Mucosa of descending colon (tissue), 3 donors: ENCODE measurements around the gene CPSF4L. TPM values are rescaled to one million over a fixed set of nuclear protein-coding genes. Genes with fewer than 3 reads are reported as not detected.

Experiments
- ATAC-seq: fragments of 200-7000 bp; cut with Tn5 transposase; one replicate; pipeline ENCODE4 v1.9.1; 2020; ENCODE audit warnings: mild to moderate bottlenecking, moderate library complexity
- DNase-seq, 3 donors: peaks; one replicate each; pipeline ENCODE4 v3.0.0-alpha.2; 2020
- H3K36me3 ChIP-seq: fragments of 200-600 bp; one replicate; pipeline ENCODE4 v1.8.0; 2021; ENCODE audit warnings: low read depth, mild to moderate bottlenecking
- H3K4me1 ChIP-seq: fragments of 200-600 bp; one replicate; pipeline ENCODE4 v1.8.0; 2021; ENCODE audit warnings: low read depth, mild to moderate bottlenecking
- H3K4me3 ChIP-seq: fragments of 200-600 bp; one replicate; pipeline ENCODE4 v1.8.0; 2021; ENCODE audit warnings: mild to moderate bottlenecking
- H3K9me3 ChIP-seq: fragments of 200-600 bp; one replicate; pipeline ENCODE4 v1.8.0; 2021; ENCODE audit warnings: mild to moderate bottlenecking
- intact Hi-C, 2 donors: fragments of 100-400 bp; cut with DNase I in 1 of 2; cut with micrococcal nuclease in 1 of 2; formaldehyde crosslinking; loops; one replicate each; pipeline versions ENCODE4 v1.11.0 to v1.11.1; 2022; cut with DNase I, micrococcal nuclease
- total RNA-seq, 3 donors: library from RNA; stranded (reverse); fragmentation: NEBNext Ultra II Directional in 2 of 3; extraction: Animal tissue kit (Norgen Biotek cat#: 25700) in 2 of 3; gene quantifications; one replicate each; pipeline versions ENCODE4 v1.2.1 to v1.2.4, GENCODE V29; 2021 to 2023
- TF ChIP-seq, protein P1 (sequence below): fragments of 200-600 bp; IDR thresholded peaks from one replicate; pipeline ENCODE4 v1.8.0; 2022; ENCODE audit warnings: antibody characterized with exemption, mild to moderate bottlenecking
- donor health status: DM: no; HTN: no; CAD: no; lungs with moderate emphysema.
- donor health status: DM: no; HTN: no; CAD: no.
- donor health status: DM: no; HTN: yes; CAD: no.

Gene CPSF4L
- total RNA-seq, 3 donors from 2014 or later, result not detected

DNA sequence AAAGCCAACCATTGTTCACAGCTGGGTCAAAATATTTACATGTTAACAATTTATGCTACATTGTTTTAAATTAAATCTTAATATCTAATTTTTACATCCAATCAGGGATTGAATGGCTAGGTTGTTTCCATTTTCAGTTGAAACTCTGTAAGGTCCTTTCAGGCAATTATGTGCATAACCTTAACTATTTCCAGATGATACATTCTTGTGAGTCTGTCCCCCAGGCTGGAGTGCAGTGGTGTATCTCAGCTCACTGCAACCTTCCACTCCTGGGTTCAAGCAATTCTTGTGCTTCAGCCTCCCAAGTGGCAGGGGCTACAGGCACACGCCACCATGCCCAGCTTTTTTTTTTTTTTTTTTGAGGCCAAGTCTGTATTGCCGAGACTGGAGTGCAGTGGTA lies 39.7 kb upstream of the CPSF4L start:
- ATAC-seq (no peak), DNase-seq (no peak)
- H3K4me1 ChIP-seq, result peaks cover 32% of the 10 kb centered on the region
- H3K36me3 ChIP-seq, result no peaks in the 10 kb centered on the region
- H3K4me3 ChIP-seq, result no peak overlapping the region
- H3K9me3 ChIP-seq, result no peaks in the 10 kb centered on the region
- intact Hi-C loops, result no loop called here
- TF ChIP-seq, protein P1, sequence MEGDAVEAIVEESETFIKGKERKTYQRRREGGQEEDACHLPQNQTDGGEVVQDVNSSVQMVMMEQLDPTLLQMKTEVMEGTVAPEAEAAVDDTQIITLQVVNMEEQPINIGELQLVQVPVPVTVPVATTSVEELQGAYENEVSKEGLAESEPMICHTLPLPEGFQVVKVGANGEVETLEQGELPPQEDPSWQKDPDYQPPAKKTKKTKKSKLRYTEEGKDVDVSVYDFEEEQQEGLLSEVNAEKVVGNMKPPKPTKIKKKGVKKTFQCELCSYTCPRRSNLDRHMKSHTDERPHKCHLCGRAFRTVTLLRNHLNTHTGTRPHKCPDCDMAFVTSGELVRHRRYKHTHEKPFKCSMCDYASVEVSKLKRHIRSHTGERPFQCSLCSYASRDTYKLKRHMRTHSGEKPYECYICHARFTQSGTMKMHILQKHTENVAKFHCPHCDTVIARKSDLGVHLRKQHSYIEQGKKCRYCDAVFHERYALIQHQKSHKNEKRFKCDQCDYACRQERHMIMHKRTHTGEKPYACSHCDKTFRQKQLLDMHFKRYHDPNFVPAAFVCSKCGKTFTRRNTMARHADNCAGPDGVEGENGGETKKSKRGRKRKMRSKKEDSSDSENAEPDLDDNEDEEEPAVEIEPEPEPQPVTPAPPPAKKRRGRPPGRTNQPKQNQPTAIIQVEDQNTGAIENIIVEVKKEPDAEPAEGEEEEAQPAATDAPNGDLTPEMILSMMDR, result no peak

DNA sequence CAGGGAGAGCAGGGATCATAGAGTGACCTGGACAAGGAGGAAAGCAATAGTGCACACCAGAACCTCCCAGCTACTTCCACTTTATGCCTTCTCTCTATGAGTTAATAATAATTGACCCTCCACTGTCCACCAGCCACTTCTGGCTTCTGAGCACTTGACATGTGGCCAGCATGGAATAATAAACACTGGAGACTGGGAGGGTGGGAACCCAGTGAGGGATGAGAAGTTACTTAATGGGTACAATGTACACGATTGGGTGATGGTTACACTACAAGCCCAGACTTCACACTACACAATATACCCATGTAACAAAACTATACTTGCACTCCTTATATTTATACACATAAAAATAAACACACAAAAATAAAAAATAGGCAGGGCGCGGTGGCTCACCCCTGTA lies 38.7 kb upstream of the CPSF4L start:
- Histone ChIP-seq H3K4me1 (peaks cover 22% of the 10 kb centered on the region), H3K4me3 (no peak overlapping the region), H3K9me3 (no peaks in the 10 kb centered on the region), H3K36me3 (no peaks in the 10 kb centered on the region)
- TF ChIP-seq, protein P1, result no peak
- DNase-seq, result no peak
- intact Hi-C loops, result no loop called here
- no peak for ATAC-seq

DNA sequence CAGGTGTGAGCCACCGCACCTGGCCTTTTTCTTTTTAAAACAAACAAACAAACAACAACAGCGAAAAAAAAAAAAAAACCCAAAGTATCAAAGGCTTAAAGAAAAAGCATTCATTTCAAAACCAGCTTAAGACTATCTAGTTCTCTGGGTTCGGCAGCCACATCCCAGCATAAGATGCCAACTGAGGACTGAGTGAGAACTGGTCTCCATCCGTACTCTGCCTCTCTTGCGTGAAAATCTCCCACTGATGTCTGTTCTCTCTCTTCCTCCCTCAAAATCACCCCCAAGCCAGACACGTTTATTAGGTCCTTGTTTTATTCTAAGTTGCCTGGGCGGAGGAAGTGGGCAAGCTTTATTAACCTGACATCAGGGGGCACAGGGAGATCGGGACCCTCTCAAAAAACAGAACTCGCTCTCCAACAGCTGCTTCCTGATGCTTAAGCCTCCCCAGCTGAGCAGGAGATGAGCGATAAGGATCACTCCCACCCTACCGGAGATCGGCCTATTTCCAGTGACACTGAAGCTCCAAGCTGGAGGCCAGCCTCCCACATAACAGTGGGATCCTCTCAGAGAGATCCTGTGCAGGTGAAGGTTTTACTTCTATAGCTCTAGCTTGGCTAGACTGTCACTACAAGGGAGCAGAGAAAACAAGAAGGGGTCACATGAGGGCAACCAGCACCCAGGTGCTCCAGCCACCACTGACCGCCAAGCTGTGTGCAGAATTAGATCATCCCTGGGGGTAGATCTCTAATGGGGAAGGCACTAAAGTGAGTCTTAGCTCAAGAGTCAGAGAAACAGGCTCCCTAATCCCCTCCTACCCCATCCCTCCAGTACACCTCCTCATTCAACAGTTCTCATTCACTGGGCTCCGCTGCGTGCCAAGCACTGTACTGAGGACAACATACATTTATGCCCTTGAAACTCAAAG lies 36.5 kb upstream of the CPSF4L start:
- TF ChIP-seq, protein P1, result no peak
- H3K4me1 ChIP-seq, result peaks cover 21% of the 10 kb centered on the region

DNA sequence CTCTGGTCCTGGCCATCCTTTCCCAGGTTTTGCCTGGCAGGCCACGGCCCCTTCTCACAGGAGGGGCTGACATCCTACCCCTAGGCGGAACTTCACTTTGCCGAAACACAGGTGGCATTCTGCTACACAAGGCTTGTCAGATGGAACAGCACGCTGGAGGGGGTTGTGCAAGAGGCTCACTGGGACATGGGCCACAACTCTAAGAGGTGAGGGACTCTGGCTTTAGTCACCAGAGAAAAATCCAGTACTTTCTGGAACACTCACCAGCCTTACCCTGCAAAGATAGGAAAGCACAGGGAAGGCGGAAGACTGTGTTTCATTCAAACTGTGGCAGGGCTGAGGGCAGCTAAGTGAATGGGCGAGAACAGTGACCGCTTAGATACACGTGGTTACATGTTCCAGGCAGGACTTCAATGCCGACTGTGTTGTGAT lies 31.8 kb upstream of the CPSF4L start:
- H3K4me1 ChIP-seq, result peaks cover 54% of the 10 kb centered on the region
- no peak for ATAC-seq
- DNase-seq, result no peak
- H3K4me3 ChIP-seq, result no peak overlapping the region
- TF ChIP-seq, protein P1, result no peak
- intact Hi-C loops, result no loop called here
- no peaks in the 10 kb centered on the region for H3K9me3 ChIP-seq
- no peaks in the 10 kb centered on the region for H3K36me3 ChIP-seq

More for the DNA sequence above, 36.5 kb upstream of the CPSF4L start:
- no peaks in the 10 kb centered on the region for H3K36me3 ChIP-seq
- no peak for DNase-seq
- peak; percentile 18 for ATAC-seq
- no peaks in the 10 kb centered on the region for H3K9me3 ChIP-seq
- H3K4me3 ChIP-seq, result no peak overlapping the region
- intact Hi-C loops, result no loop called here

DNA sequence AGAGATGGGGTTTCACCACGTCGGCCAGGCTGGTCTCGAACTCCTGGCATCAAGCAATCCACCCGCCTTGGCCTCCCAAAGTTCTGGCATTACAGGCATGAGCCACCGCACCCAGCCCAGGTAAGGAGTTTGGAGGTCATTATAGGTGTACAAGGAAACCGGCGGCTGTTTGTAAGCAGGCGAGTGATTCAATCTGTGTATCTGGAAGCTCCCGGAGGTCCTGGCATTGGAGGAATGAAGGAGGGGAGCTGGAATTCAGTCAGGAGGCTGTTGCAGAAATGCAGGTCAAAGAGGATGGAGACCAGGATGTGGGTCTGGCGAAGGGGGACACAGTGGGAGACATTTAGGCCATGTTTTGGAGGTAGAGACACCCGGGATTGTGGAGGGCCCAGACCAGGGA lies 31.4 kb upstream of the CPSF4L start:
- peaks cover 59% of the 10 kb centered on the region for H3K4me1 ChIP-seq
- ATAC-seq, result no peak
- TF ChIP-seq, protein P1, result no peak

More for the DNA sequence above, 31.4 kb upstream of the CPSF4L start:
- intact Hi-C loops, result no loop called here
- Histone ChIP-seq H3K36me3 (no peaks in the 10 kb centered on the region), H3K9me3 (no peaks in the 10 kb centered on the region), H3K4me3 (no peak overlapping the region)
- DNase-seq, result no peak
